ENCODE measurements around the gene BCL2L12.

GRCh38 chr19:49713236-49713845 is 47.6 kb downstream of the BCL2L12 start:
- TF ChIP-seq POLR2AphosphoS5 (IDR thresholded peaks at IDR 0.05; ENCODE audit: low read depth, low read length) = no peak
- no peak for TF ChIP-seq REST (IDR thresholded peaks at IDR 0.05; ENCODE audit: insufficient read depth in 1 of 2, low read depth in 2 of 2, low read length in 2 of 2)
- no peak for TF ChIP-seq TAF1 (IDR thresholded peaks at IDR 0.05; ENCODE audit: borderline replicate concordance, insufficient read depth, low read length)

Measured in PFSK-1 (cell line).